Measurements from ENCODE around the gene PHACTR1.

Gene PHACTR1

GRCh38 chr6:13238017-13238416 lies 521.5 kb downstream of the PHACTR1 start:
- no peak for TF ChIP-seq PPARA (CRISPR knock-in tag; IDR thresholded peaks at IDR 0.05; ENCODE audit: borderline replicate concordance)
- no peak for TF ChIP-seq OSR1 (CRISPR knock-in tag; IDR thresholded peaks at IDR 0.05)
- TF ChIP-seq ISL1 (CRISPR knock-in tag; IDR thresholded peaks at IDR 0.05): no peak
- TF ChIP-seq SNAI2 (CRISPR knock-in tag; IDR thresholded peaks at IDR 0.05): no peak
- TF ChIP-seq ZNF8 (CRISPR knock-in tag; IDR thresholded peaks at IDR 0.05): no peak
- TF ChIP-seq CSRNP3 (CRISPR knock-in tag; IDR thresholded peaks at IDR 0.05): no peak
- no peak for TF ChIP-seq BACH2 (CRISPR knock-in tag; IDR thresholded peaks at IDR 0.05; ENCODE audit: borderline replicate concordance)
- TF ChIP-seq RARB (CRISPR knock-in tag; IDR thresholded peaks at IDR 0.05): no peak
- no peak for TF ChIP-seq PATZ1 (CRISPR knock-in tag; IDR thresholded peaks at IDR 0.05; ENCODE audit: borderline replicate concordance)
- TF ChIP-seq ZFP30 (CRISPR knock-in tag; IDR thresholded peaks at IDR 0.05): no peak
- TF ChIP-seq POU6F1 (CRISPR knock-in tag; IDR thresholded peaks at IDR 0.05; ENCODE audit: borderline replicate concordance, low read depth): no peak
- ATAC-seq: no peak

GRCh38 chr6:13238640-13239216 lies 522.2 kb downstream of the PHACTR1 start:
- ATAC-seq: no peak
- no peak for TF ChIP-seq ZNF70 (CRISPR knock-in tag; IDR thresholded peaks at IDR 0.05)
- TF ChIP-seq SNAI2 (CRISPR knock-in tag; IDR thresholded peaks at IDR 0.05): no peak
- TF ChIP-seq CSDC2 (CRISPR knock-in tag; IDR thresholded peaks at IDR 0.05): no peak
- no peak for TF ChIP-seq ESRRG (CRISPR knock-in tag; IDR thresholded peaks at IDR 0.05)
- TF ChIP-seq ZFP3 (CRISPR knock-in tag; IDR thresholded peaks at IDR 0.05): no peak

- TF ChIP-seq OSR1 (CRISPR knock-in tag; IDR thresholded peaks at IDR 0.05) (no peak), ZC3H10 (CRISPR knock-in tag; IDR thresholded peaks at IDR 0.05) (no peak), GLIS3 (CRISPR knock-in tag; IDR thresholded peaks at IDR 0.05) (no peak), ZFP30 (CRISPR knock-in tag; IDR thresholded peaks at IDR 0.05) (no peak), PATZ1 (CRISPR knock-in tag; IDR thresholded peaks at IDR 0.05; ENCODE audit: borderline replicate concordance) (no peak), ARNTL (CRISPR knock-in tag; IDR thresholded peaks at IDR 0.05; ENCODE audit: borderline replicate concordance, low read depth) (no peak), ISL1 (CRISPR knock-in tag; IDR thresholded peaks at IDR 0.05) (no peak), ZFP3 (CRISPR knock-in tag; IDR thresholded peaks at IDR 0.05) (no peak), ZNF8 (CRISPR knock-in tag; IDR thresholded peaks at IDR 0.05) (no peak), CSRNP3 (CRISPR knock-in tag; IDR thresholded peaks at IDR 0.05) (no peak), PPARA (CRISPR knock-in tag; IDR thresholded peaks at IDR 0.05; ENCODE audit: borderline replicate concordance) (no peak), POU6F1 (CRISPR knock-in tag; IDR thresholded peaks at IDR 0.05; ENCODE audit: borderline replicate concordance, low read depth) (no peak), CSDC2 (CRISPR knock-in tag; IDR thresholded peaks at IDR 0.05) (no peak), SNAI2 (CRISPR knock-in tag; IDR thresholded peaks at IDR 0.05) (no peak), CREB5 (CRISPR knock-in tag; IDR thresholded peaks at IDR 0.05; ENCODE audit: low read depth) (no peak)
- ATAC-seq: no peak
These were observed 523.2 kb downstream of the PHACTR1 start for GRCh38 chr6:13239530-13240455.

Measured in SK-N-SH treated with all-trans-retinoic acid at 6 μM for 48 hours (cell line).